B cell (primary cell): Measurements from ENCODE around the gene PHLPP1. TPM values are rescaled to one million over a fixed set of nuclear protein-coding genes. Genes with fewer than 3 reads are reported as not detected.

ENCODE experiments used
- ATAC-seq: fragments of 200-7000 bp; cut with Tn5 transposase; one replicate; pipeline ENCODE4 v1.10.0; 2021; ENCODE audit warnings: low read depth, mild to moderate bottlenecking, moderate number of reproducible peaks, moderate library complexity
- CTCF ChIA-PET: fragments of 350-600 bp; sonication (Branson Sonifier 250); formaldehyde crosslinking; loops from one replicate; lab custom pipeline; 2021; ENCODE audit warnings: antibody characterized with exemption, inconsistent platforms; lab: Charles Lee
- POLR2A ChIA-PET: fragments of 350-600 bp; sonication (Branson Sonifier 250); formaldehyde crosslinking; loops from one replicate; lab custom pipeline; 2021; ENCODE audit warnings: antibody characterized with exemption; lab: Charles Lee
- DNase-seq: peaks from one replicate; pipeline ENCODE4 v3.0.0; 2013
- H2AFZ ChIP-seq: 2 replicates; pipeline ENCODE4 v1.6.1; 2012; ENCODE audit warnings: mild to moderate bottlenecking, low read depth, low read length; ENCODE audit not compliant: insufficient read depth, poor library complexity, severe bottlenecking
- H3K27ac ChIP-seq, 2 donors: 1 replicate in 1 of 2; 2 replicates in 1 of 2; pipeline ENCODE4 v1.5.1; 2012 to 2013; ENCODE audit warnings: low read length in 2 of 2, mild to moderate bottlenecking in 2 of 2, moderate library complexity in 1 of 2
- H3K27me3 ChIP-seq, 4 experiments: fragments of 200-600 bp in 1 of 4; sonication (generic) in 1 of 4; replicated peaks in 1 of 4; 1 replicate in 2 of 4; 2 replicates in 2 of 4; pipeline versions ENCODE4 v1.6.1 to v1.7.0; 2013 to 2016; ENCODE audit warnings: low read length in 3 of 4, mild to moderate bottlenecking in 2 of 4, mixed read lengths in 1 of 4, moderate library complexity in 1 of 4; ENCODE audit not compliant: insufficient read depth in 4 of 4, control insufficient read depth in 3 of 4; ENCODE audit errors: control extremely low read depth in 1 of 4
- H3K36me3 ChIP-seq, 2 experiments: replicated peaks in 1 of 2; 1 replicate in 1 of 2; 2 replicates in 1 of 2; pipeline versions ENCODE4 v1.6.1 to v1.7.1; 2013; ENCODE audit warnings: low read length in 1 of 2; ENCODE audit not compliant: insufficient read depth in 2 of 2, control insufficient read depth in 1 of 2; ENCODE audit errors: control extremely low read depth in 1 of 2, extremely low read depth in 1 of 2
- H3K4me1 ChIP-seq, 2 donors: fragments of 200-600 bp in 1 of 2; sonication (generic) in 1 of 2; 1 replicate in 1 of 2; 2 replicates in 1 of 2; pipeline versions ENCODE4 v1.5.1 to v1.6.1; 2013 to 2017; ENCODE audit warnings: low read length in 2 of 2; ENCODE audit not compliant: control insufficient read depth in 2 of 2, insufficient read depth in 2 of 2
- H3K4me2 ChIP-seq: replicated peaks from 2 replicates; pipeline ENCODE3; 2012; ENCODE audit warnings: mild to moderate bottlenecking, low read depth, low read length; ENCODE audit not compliant: poor library complexity, severe bottlenecking
- H3K4me3 ChIP-seq, 5 experiments: fragments of 200-600 bp in 1 of 5; sonication (generic) in 1 of 5; 1 replicate in 3 of 5; 2 replicates in 2 of 5; pipeline versions ENCODE4 v1.5.1 to v1.7.0; 2011 to 2016; ENCODE audit warnings: low read length in 4 of 5, mild to moderate bottlenecking in 4 of 5, low read depth in 2 of 5, control low read depth in 1 of 5, moderate library complexity in 1 of 5; ENCODE audit not compliant: insufficient read depth in 1 of 5; ENCODE audit errors: control extremely low read depth in 1 of 5, extremely low read depth in 1 of 5
- H3K79me2 ChIP-seq: fragments of 200-600 bp; sonication (generic); one replicate; pipeline ENCODE4 v1.6.0; 2016; ENCODE audit warnings: low read length; ENCODE audit not compliant: control insufficient read depth, insufficient read depth
- H3K9ac ChIP-seq: fragments of 200-600 bp; sonication (generic); 2 replicates; pipeline ENCODE4 v1.6.1; 2017; ENCODE audit warnings: mild to moderate bottlenecking, low read length, moderate library complexity
- H3K9me3 ChIP-seq, 3 donors: one replicate each; pipeline versions ENCODE4 v1.6.1 to v1.7.1; 2013; ENCODE audit warnings: low read length in 2 of 3; ENCODE audit not compliant: control insufficient read depth in 2 of 3, insufficient read depth in 1 of 3; ENCODE audit errors: control extremely low read depth in 1 of 3
- H4K20me1 ChIP-seq: 2 replicates; pipeline ENCODE4 v1.6.0; 2012; ENCODE audit warnings: mild to moderate bottlenecking, low read length; ENCODE audit not compliant: insufficient read depth, control insufficient read depth, poor library complexity, severe bottlenecking
- H3K27ac Mint-ChIP-seq: one replicate; pipeline ENCODE4 v1.8.0; 2021; ENCODE audit warnings: mixed read lengths
- H3K27me3 Mint-ChIP-seq: one replicate; pipeline ENCODE4 v1.8.0; 2021; ENCODE audit warnings: mixed read lengths
- H3K4me1 Mint-ChIP-seq: one replicate; pipeline ENCODE4 v1.8.0; 2021; ENCODE audit warnings: mixed read lengths
- H3K4me3 Mint-ChIP-seq: one replicate; pipeline ENCODE4 v1.8.0; 2021; ENCODE audit warnings: mixed read lengths
- H3K9me3 Mint-ChIP-seq: one replicate; pipeline ENCODE4 v1.8.0; 2022; ENCODE audit warnings: mixed read lengths; ENCODE audit not compliant: insufficient read depth
- EZH2 ChIP-seq: IDR thresholded peaks from 2 replicates; pipeline ENCODE4 v1.6.1; 2012; ENCODE audit warnings: borderline replicate concordance, low read depth, mild to moderate bottlenecking, moderate library complexity, low read length; ENCODE audit not compliant: insufficient read depth, poor library complexity, severe bottlenecking
- WGBS: methylation state at CpG from one replicate; pipeline ENCODE4 v1.1.5; 2013; ENCODE audit warnings: missing lambda C conversion rate; ENCODE audit not compliant: insufficient coverage; 5-methylcytosine and 5-hydroxymethylcytosine counted together
- intact Hi-C: fragments of 100-400 bp; cut with micrococcal nuclease; formaldehyde crosslinking; loops from one replicate; pipeline ENCODE4 v1.10.0; 2022
- polyA plus RNA-seq: library from polyadenylated mRNA; depleted of rRNA; stranded (reverse); fragments of >200 nt; gene quantifications from 2 replicates; pipeline ENCODE4 v1.2.3, GENCODE V29; 2012
- total RNA-seq, 2 donors: library from RNA; stranded (reverse); fragments of 120-200 nt in 1 of 2; gene quantifications; 1 replicate in 1 of 2; 2 replicates in 1 of 2; pipeline versions ENCODE4 v1.2.3 to v1.2.4, GENCODE V29; 2013 to 2022
- TF ChIP-seq, protein P1 (sequence below): fragments of 200-600 bp; IDR thresholded peaks from one replicate; pipeline ENCODE4 v1.8.0; 2022; ENCODE audit warnings: antibody characterized with exemption, mild to moderate bottlenecking

The PHLPP1 gene
- total and polyA plus RNA-seq, 2 donors (not counting 1 experiment from before 2014, with no cell fraction given), result 3.0 to 20.7 TPM

- no peak overlapping the region for H3K27ac Mint-ChIP-seq
Measured at GRCh38 chr18:62848946-62849345, 133.6 kb downstream of the PHLPP1 start.

DNA sequence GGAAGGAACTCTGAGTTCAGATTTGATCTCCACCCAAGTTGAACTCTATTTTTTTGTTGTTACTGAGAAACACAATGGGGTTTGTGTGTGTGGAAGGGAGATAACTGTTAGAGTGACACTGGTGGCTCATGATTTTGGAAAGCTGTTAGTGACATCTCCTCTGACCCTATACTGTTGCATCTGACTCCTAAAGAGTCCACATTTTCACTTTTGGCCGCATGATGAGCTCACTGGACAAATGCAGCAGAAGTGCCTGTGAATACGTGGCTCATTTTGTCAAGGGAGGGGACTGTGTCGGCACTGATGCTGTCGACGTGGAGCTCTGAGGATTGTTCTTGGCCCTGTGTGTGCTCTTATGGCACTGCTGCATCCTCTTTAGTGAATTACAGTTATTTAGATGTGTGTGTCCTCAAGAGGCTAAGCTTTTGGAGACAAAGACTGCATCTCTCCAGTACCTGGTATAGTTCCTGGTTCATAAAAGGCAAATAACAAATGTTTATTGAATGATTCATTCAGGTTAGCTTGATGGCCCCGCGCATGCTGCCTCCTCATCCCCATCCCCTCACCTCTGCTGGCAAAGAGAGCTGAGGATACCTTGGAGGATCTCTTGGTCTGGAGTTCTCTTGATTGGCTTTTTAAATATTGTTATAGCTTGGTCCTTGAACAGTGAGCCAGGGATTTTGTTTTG, 135.4 kb downstream of the PHLPP1 start:
- H3K27me3 Mint-ChIP-seq, result no peaks in the 10 kb centered on the region
- Histone ChIP-seq H3K36me3 (no peaks in the 10 kb centered on the region), H3K4me2 (no peak overlapping the region), H3K9me3 (peaks cover 0 to 2% (median 0%) of the 10 kb centered on the region in 3 donors), H3K27me3 (no peaks in the 10 kb centered on the region), H3K9ac (no peak overlapping the region), H2AFZ (no peak overlapping the region), H3K79me2 (peaks cover 2% of the 10 kb centered on the region), H4K20me1 (no peaks in the 10 kb centered on the region), H3K4me3 (no peak overlapping the region), H3K27ac (no peak overlapping the region), H3K4me1 (no peaks in the 10 kb centered on the region)
- TF ChIP-seq, protein P1, sequence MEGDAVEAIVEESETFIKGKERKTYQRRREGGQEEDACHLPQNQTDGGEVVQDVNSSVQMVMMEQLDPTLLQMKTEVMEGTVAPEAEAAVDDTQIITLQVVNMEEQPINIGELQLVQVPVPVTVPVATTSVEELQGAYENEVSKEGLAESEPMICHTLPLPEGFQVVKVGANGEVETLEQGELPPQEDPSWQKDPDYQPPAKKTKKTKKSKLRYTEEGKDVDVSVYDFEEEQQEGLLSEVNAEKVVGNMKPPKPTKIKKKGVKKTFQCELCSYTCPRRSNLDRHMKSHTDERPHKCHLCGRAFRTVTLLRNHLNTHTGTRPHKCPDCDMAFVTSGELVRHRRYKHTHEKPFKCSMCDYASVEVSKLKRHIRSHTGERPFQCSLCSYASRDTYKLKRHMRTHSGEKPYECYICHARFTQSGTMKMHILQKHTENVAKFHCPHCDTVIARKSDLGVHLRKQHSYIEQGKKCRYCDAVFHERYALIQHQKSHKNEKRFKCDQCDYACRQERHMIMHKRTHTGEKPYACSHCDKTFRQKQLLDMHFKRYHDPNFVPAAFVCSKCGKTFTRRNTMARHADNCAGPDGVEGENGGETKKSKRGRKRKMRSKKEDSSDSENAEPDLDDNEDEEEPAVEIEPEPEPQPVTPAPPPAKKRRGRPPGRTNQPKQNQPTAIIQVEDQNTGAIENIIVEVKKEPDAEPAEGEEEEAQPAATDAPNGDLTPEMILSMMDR, result no peak
- no peak for TF ChIP-seq EZH2
- H3K4me1 Mint-ChIP-seq, result peaks cover 16% of the 10 kb centered on the region
- H3K4me3 Mint-ChIP-seq, result no peak overlapping the region
- intact Hi-C loops, result no loop called here
- ChIA-PET POLR2A (no interaction called here), CTCF (interaction anchor here (0.6 kb wide), 1 partner anchor 319 kb away, joined by 3 read pairs; no protein-coding TSS in a partner anchor)
- WGBS, result 90% methylated on average over 5 of the region's 7 CpGs
- H3K9me3 Mint-ChIP-seq, result no peaks in the 10 kb centered on the region
- DNase-seq (no peak), ATAC-seq (no peak)
- no peak overlapping the region for H3K27ac Mint-ChIP-seq

More at GRCh38 chr18:62848946-62849345, 133.6 kb downstream of the PHLPP1 start:
- Histone ChIP-seq H3K36me3 (no peaks in the 10 kb centered on the region), H3K9me3 (peaks cover 0 to 2% (median 0%) of the 10 kb centered on the region in 3 donors), H3K79me2 (peaks cover 2% of the 10 kb centered on the region), H2AFZ (no peak overlapping the region), H3K9ac (no peak overlapping the region), H3K27me3 (no peaks in the 10 kb centered on the region), H4K20me1 (no peaks in the 10 kb centered on the region), H3K27ac (no peak overlapping the region), H3K4me2 (no peak overlapping the region), H3K4me3 (no peak overlapping the region), H3K4me1 (no peaks in the 10 kb centered on the region)
- ATAC-seq (no peak), DNase-seq (no peak)
- Mint-ChIP-seq H3K4me3 (no peak overlapping the region), H3K9me3 (no peaks in the 10 kb centered on the region), H3K27me3 (no peaks in the 10 kb centered on the region), H3K4me1 (peaks cover 21% of the 10 kb centered on the region)
- ChIA-PET CTCF (no interaction called here), POLR2A (no interaction called here)
- intact Hi-C loops, result no loop called here
- no CpG with 5 or more reads among the region's 1 CpG for WGBS
- TF ChIP-seq EZH2, result no peak
- TF ChIP-seq, protein P1, result no peak
